DMS 273 treated with DMSO at 0.1 percent for 48 hours (cell line): ENCODE data around the gene MT1HL1.

ENCODE experiments used
- DNase-seq: peaks from one replicate; lab custom pipeline; 2025; lab: John Stamatoyannopoulos, UW

Gene MT1HL1

GRCh38 chr1:237004116-237004515, at the start of gene MT1HL1:
Gene MT1HL1, minus strand, starts transcription at chr1:237004441. Its CDS starts 69 bp downstream, at chr1:237004372.
- no peak for DNase-seq

GRCh38 chr1:237050915-237051314, 46.7 kb upstream of the MT1HL1 start:
- no peak for DNase-seq

- DNase-seq = no peak
These were observed 45.9 kb upstream of the MT1HL1 start for GRCh38 chr1:237050185-237050584.

GRCh38 chr1:237048803-237049202, 44.6 kb upstream of the MT1HL1 start:
- DNase-seq = no peak

GRCh38 chr1:237045278-237046016, 41.2 kb upstream of the MT1HL1 start:
- no peak for DNase-seq

- no peak for DNase-seq
These were observed 39.8 kb upstream of the MT1HL1 start for GRCh38 chr1:237043846-237044636.

- DNase-seq = no peak
These were observed 38.8 kb upstream of the MT1HL1 start for GRCh38 chr1:237042892-237043576.

- no peak for DNase-seq
These were observed 38.3 kb upstream of the MT1HL1 start for GRCh38 chr1:237042526-237042891.

GRCh38 chr1:237041795-237042525, 37.7 kb upstream of the MT1HL1 start, which contains the start of gene RYR2:
Gene RYR2, plus strand, starts transcription at chr1:237042184. Its CDS starts 338 bp downstream, at chr1:237042522.
- DNase-seq = peak; percentile 11

- no peak for DNase-seq
These were observed 37.2 kb upstream of the MT1HL1 start for GRCh38 chr1:237041461-237041794.

- no peak for DNase-seq
These were observed 36.6 kb upstream of the MT1HL1 start for GRCh38 chr1:237040823-237041222.

GRCh38 chr1:237038211-237038610, 34.0 kb upstream of the MT1HL1 start:
- DNase-seq = no peak

GRCh38 chr1:237035759-237036158, 31.5 kb upstream of the MT1HL1 start:
- DNase-seq = no peak

- no peak for DNase-seq
These were observed 29.6 kb upstream of the MT1HL1 start for GRCh38 chr1:237033804-237034203.

GRCh38 chr1:237033061-237033460, 28.8 kb upstream of the MT1HL1 start:
- DNase-seq = no peak

- DNase-seq = no peak
These were observed 27.8 kb upstream of the MT1HL1 start for GRCh38 chr1:237032029-237032428.

GRCh38 chr1:237031480-237031879, 27.2 kb upstream of the MT1HL1 start:
- no peak for DNase-seq

- no peak for DNase-seq
These were observed 25.8 kb upstream of the MT1HL1 start for GRCh38 chr1:237029850-237030535.

- no peak for DNase-seq
These were observed 25.0 kb upstream of the MT1HL1 start for GRCh38 chr1:237029240-237029639.

- no peak for DNase-seq
These were observed 21.3 kb upstream of the MT1HL1 start for GRCh38 chr1:237025358-237026074.

GRCh38 chr1:237018896-237019295, 14.7 kb upstream of the MT1HL1 start:
- DNase-seq = no peak
